Endothelial cell of umbilical vein (primary cell): Measurements from ENCODE around the gene RHCE. TPM values are rescaled to one million over a fixed set of nuclear protein-coding genes. Genes with fewer than 3 reads are reported as not detected.

Source experiments
- BruUV-seq: library from RNA; stranded (reverse); fragments of 400-500 nt; replicated peaks from 2 replicates; lab custom pipeline; 2021; lab: Mats Ljungman, UMichigan
- CTCF ChIA-PET: fragments of 300-600, 350-600 bp; sonication (Branson Sonifier 250); formaldehyde crosslinking; loops from one replicate; lab custom pipeline; 2021; ENCODE audit warnings: antibody characterized with exemption, inconsistent platforms; lab: Charles Lee
- POLR2A ChIA-PET: fragments of 300-600, 350-600 bp; sonication (Branson Sonifier 250); formaldehyde crosslinking; loops from one replicate; lab custom pipeline; 2021; ENCODE audit warnings: antibody characterized with exemption, inconsistent platforms; lab: Charles Lee
- DNase-seq: peaks from one replicate; pipeline ENCODE4 v3.0.0-alpha.2; 2011; ENCODE audit warnings: low read depth, low spot score
- FAIRE-seq: peaks from 2 replicates; lab custom pipeline; 2011; peaks lifted over from hg19 to GRCh38; lab: Jason Lieb, UNC
- H2AFZ ChIP-seq: 2 replicates; pipeline ENCODE4 v1.6.0; 2012; ENCODE audit warnings: low read depth, low read length, control low read depth, inconsistent platforms
- H3K27ac ChIP-seq: 2 replicates; pipeline ENCODE4 v1.5.1; 2011; ENCODE audit warnings: low read depth, mild to moderate bottlenecking, control low read depth, low read length, moderate library complexity; ENCODE audit not compliant: insufficient read depth
- H3K27me3 ChIP-seq, 2 experiments: 2 replicates each; pipeline versions ENCODE4 v1.6.0 to v1.6.1; 2011; ENCODE audit warnings: low read length in 2 of 2, mixed read lengths in 1 of 2; ENCODE audit not compliant: control insufficient read depth in 2 of 2, insufficient read depth in 2 of 2
- H3K36me3 ChIP-seq, 2 experiments: 2 replicates in 1 of 2; 3 replicates in 1 of 2; pipeline ENCODE4 v1.5.1; 2011; ENCODE audit warnings: low read length in 2 of 2, mild to moderate bottlenecking in 1 of 2, moderate library complexity in 1 of 2; ENCODE audit not compliant: control insufficient read depth in 2 of 2, insufficient read depth in 2 of 2; ENCODE audit errors: extremely low read depth in 1 of 2
- H3K4me1 ChIP-seq: 3 replicates; pipeline ENCODE4 v1.5.1; 2011; ENCODE audit warnings: mild to moderate bottlenecking, low read length; ENCODE audit not compliant: control insufficient read depth, insufficient read depth; ENCODE audit errors: extremely low read depth
- H3K4me2 ChIP-seq: 2 replicates; pipeline ENCODE4 v1.6.1; 2011; ENCODE audit warnings: low read length, control low read depth, mixed read lengths; ENCODE audit not compliant: insufficient read depth
- H3K4me3 ChIP-seq, 3 experiments: fragments of 200-600 bp in 1 of 3; sonication (generic), shearing (Covaris generic) in 1 of 3; replicated peaks in 1 of 3; 2 replicates each; pipeline ENCODE4 v1.5.1; 2011 to 2016; ENCODE audit warnings: control low read depth in 3 of 3, low read length in 3 of 3, mild to moderate bottlenecking in 2 of 3, inconsistent platforms in 1 of 3, low read depth in 1 of 3, moderate library complexity in 1 of 3; ENCODE audit not compliant: insufficient read depth in 1 of 3
- H3K79me2 ChIP-seq: 2 replicates; pipeline ENCODE4 v1.6.0; 2012; ENCODE audit warnings: low read length, inconsistent platforms; ENCODE audit not compliant: control insufficient read depth, insufficient read depth
- H3K9ac ChIP-seq: replicated peaks from 2 replicates; pipeline ENCODE3; 2011; ENCODE audit warnings: low read length, control low read depth; ENCODE audit not compliant: insufficient read depth; ENCODE audit errors: extremely low read depth
- H3K9me1 ChIP-seq: replicated peaks from 3 replicates; pipeline ENCODE4 v1.6.0; 2011; ENCODE audit warnings: mild to moderate bottlenecking, low read length; ENCODE audit not compliant: control insufficient read depth, insufficient read depth; ENCODE audit errors: extremely low read depth
- H3K9me3 ChIP-seq: replicated peaks from 2 replicates; pipeline ENCODE4 v1.5.1; 2012; ENCODE audit warnings: low read length, inconsistent platforms; ENCODE audit not compliant: control insufficient read depth, insufficient read depth
- H4K20me1 ChIP-seq: replicated peaks from 2 replicates; pipeline ENCODE3; 2011; ENCODE audit warnings: mild to moderate bottlenecking, low read length; ENCODE audit not compliant: control insufficient read depth, insufficient read depth; ENCODE audit errors: extremely low read depth
- EZH2 ChIP-seq: IDR thresholded peaks from 2 replicates; pipeline ENCODE4 v1.6.1; 2012; ENCODE audit warnings: borderline replicate concordance, low read depth, mild to moderate bottlenecking, moderate library complexity, low read length, inconsistent platforms; ENCODE audit not compliant: severe bottlenecking
- FOS ChIP-seq: IDR thresholded peaks from 2 replicates; pipeline ENCODE4 v1.6.1; 2011; ENCODE audit warnings: mild to moderate bottlenecking, low read length, moderate library complexity, borderline replicate concordance; ENCODE audit not compliant: insufficient read depth
- GATA2 ChIP-seq: IDR thresholded peaks from 2 replicates; pipeline ENCODE4 v1.7.0; 2011; ENCODE audit warnings: low read depth, mild to moderate bottlenecking, moderate library complexity, mixed read lengths, low read length; ENCODE audit not compliant: insufficient read length, insufficient read depth
- JUN ChIP-seq: IDR thresholded peaks from 2 replicates; pipeline ENCODE4 v1.6.1; 2011; ENCODE audit warnings: borderline replicate concordance, low read depth; ENCODE audit not compliant: insufficient read length, insufficient read depth
- MYC ChIP-seq: IDR thresholded peaks from one replicate; pipeline ENCODE4 v1.6.1; 2011; ENCODE audit warnings: mild to moderate bottlenecking, low read depth, low read length
- POLR2A ChIP-seq: IDR thresholded peaks from 2 replicates; pipeline ENCODE4 v1.6.1; 2012; ENCODE audit warnings: low read depth, mild to moderate bottlenecking, control low read depth, low read length
- POLR2AphosphoS5 ChIP-seq: IDR thresholded peaks from 2 replicates; pipeline ENCODE4 v1.6.1; 2012; ENCODE audit warnings: low read depth, mild to moderate bottlenecking, control low read depth, low read length, moderate library complexity; ENCODE audit not compliant: insufficient read depth
- dilution Hi-C: fragments of 300-500 bp; cut with MboI; formaldehyde crosslinking; loops from one replicate; pipeline ENCODE4 v1.15.0; 2019; ENCODE audit warnings: low sequenced_read_pairs; ENCODE audit not compliant: extremely low pct_ligation_motif_present
- intact Hi-C: fragments of 100-400 bp; cut with micrococcal nuclease; formaldehyde crosslinking; loops from one replicate; pipeline ENCODE4 v1.10.0; 2022
- polyA plus RNA-seq, 4 experiments: library from polyadenylated mRNA; depleted of rRNA in 3 of 4; stranded (reverse) in 3 of 4; unstranded in 1 of 4; fragments of >200 nt; gene quantifications; 2 replicates each; pipeline versions ENCODE4 v1.2.1 to v1.2.3, GENCODE V29; 2011 to 2012; ENCODE audit warnings: missing spikeins in 1 of 4
- total RNA-seq: library from RNA; stranded (reverse); gene quantifications from 2 replicates; pipeline ENCODE4 v1.2.3, GENCODE V29; 2021
- TF ChIP-seq, protein P1 (sequence below), 2 donors: IDR thresholded peaks; 1 replicate in 1 of 2; 2 replicates in 1 of 2; pipeline ENCODE4 v1.5.1; 2011; ENCODE audit warnings: low read length in 2 of 2, mild to moderate bottlenecking in 2 of 2, moderate library complexity in 2 of 2, control low read depth in 1 of 2, inconsistent platforms in 1 of 2, low read depth in 1 of 2; ENCODE audit not compliant: insufficient read depth in 1 of 2; ENCODE audit errors: extremely low read depth in 1 of 2
- TF ChIP-seq, protein P2 (sequence below): IDR thresholded peaks from 2 replicates; pipeline ENCODE4 v1.6.1; 2011; ENCODE audit not compliant: insufficient read depth, insufficient read length

RHCE gene
- total and polyA plus RNA-seq, 2 donors (not counting 3 experiments of a cell fraction or from before 2014, with no cell fraction given) = 0.07 TPM; not detected in 1

DNA sequence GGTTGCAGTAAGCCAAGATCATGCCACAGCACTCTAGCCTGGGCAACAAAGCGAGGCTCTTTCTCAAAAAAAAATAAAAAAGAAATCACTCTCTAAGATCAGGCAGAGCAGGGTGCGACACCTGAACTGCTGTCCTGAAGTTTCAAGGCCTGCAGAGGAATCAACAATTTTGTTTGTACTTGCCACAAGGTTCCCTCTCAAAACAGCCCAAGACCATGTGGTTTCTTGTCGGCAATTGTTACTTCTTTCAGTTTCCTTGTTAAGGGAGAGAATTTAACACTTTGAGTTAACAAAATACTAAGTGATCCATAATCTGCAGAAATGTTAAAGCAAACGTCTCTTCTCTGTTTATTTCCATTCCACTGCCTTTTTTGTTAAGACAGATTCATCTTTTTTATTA lies 46.6 kb upstream of the RHCE start:
- Histone ChIP-seq H3K9ac (no peak overlapping the region), H3K36me3 (no peaks in the 10 kb centered on the region), H3K4me1 (peaks cover 20% of the 10 kb centered on the region), H3K27me3 (no peaks in the 10 kb centered on the region), H3K27ac (no peak overlapping the region), H4K20me1 (no peaks in the 10 kb centered on the region), H3K9me1 (no peaks in the 10 kb centered on the region), H2AFZ (no peak overlapping the region), H3K4me2 (no peak overlapping the region), H3K9me3 (no peaks in the 10 kb centered on the region), H3K79me2 (peaks cover 27% of the 10 kb centered on the region), H3K4me3 (no peak overlapping the region)
- ChIA-PET POLR2A (no interaction called here), CTCF (no interaction called here)
- no TSS peak for BruUV-seq
- intact Hi-C loops (no loop called here), dilution Hi-C loops (no loop called here)
- no peak for FAIRE-seq
- no peak for DNase-seq
- TF ChIP-seq JUN (no peak), EZH2 (no peak)

DNA sequence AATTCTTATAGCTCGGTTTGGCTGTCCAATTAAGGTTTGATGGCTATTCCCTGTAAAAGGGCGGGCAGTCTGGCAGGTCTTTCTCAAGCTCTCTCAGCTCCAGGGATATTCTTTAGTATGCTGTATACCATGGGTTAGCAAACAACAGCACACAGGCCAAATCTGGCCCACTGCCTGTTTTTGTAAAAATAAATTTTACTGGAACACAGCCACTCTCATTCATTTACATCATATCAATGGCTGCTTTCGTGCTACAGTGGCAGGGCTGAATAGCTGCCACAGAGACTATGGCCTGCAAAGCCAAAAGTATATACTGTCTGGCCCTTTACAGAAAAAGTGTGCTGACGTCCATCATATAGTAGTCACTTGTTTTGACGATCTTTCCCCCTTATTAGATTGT lies 42.1 kb upstream of the RHCE start:
- H3K27ac ChIP-seq = no peak overlapping the region
- no peak overlapping the region for H3K9ac ChIP-seq
- ChIA-PET POLR2A (no interaction called here), CTCF (interaction anchor here (1.1 to 1.8 kb wide), 3 partner anchors 9 to 20 kb away, joined by 3 to 5 read pairs (median 5); no protein-coding TSS in a partner anchor)
- no peaks in the 10 kb centered on the region for H3K27me3 ChIP-seq
- dilution Hi-C loops = no loop called here
- no peak for FAIRE-seq
- no peak overlapping the region for H3K4me2 ChIP-seq
- peak; percentile 68 for DNase-seq
- no peak overlapping the region for H2AFZ ChIP-seq
- intact Hi-C loops = no loop called here
- peaks cover 0 to 2% of the 10 kb centered on the region in 2 experiments for H3K36me3 ChIP-seq
- H3K9me3 ChIP-seq = no peaks in the 10 kb centered on the region
- no peak for TF ChIP-seq EZH2
- no peak for TF ChIP-seq FOS
- TF ChIP-seq JUN = no peak
- no peak for TF ChIP-seq POLR2A
- TF ChIP-seq, protein P1, sequence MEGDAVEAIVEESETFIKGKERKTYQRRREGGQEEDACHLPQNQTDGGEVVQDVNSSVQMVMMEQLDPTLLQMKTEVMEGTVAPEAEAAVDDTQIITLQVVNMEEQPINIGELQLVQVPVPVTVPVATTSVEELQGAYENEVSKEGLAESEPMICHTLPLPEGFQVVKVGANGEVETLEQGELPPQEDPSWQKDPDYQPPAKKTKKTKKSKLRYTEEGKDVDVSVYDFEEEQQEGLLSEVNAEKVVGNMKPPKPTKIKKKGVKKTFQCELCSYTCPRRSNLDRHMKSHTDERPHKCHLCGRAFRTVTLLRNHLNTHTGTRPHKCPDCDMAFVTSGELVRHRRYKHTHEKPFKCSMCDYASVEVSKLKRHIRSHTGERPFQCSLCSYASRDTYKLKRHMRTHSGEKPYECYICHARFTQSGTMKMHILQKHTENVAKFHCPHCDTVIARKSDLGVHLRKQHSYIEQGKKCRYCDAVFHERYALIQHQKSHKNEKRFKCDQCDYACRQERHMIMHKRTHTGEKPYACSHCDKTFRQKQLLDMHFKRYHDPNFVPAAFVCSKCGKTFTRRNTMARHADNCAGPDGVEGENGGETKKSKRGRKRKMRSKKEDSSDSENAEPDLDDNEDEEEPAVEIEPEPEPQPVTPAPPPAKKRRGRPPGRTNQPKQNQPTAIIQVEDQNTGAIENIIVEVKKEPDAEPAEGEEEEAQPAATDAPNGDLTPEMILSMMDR (IDR thresholded peaks at IDR 0.05; ENCODE audit: extremely low read depth in 1 of 2, insufficient read depth in 1 of 2, low read depth in 1 of 2, low read length in 2 of 2) = no peak
- TF ChIP-seq, protein P2, sequence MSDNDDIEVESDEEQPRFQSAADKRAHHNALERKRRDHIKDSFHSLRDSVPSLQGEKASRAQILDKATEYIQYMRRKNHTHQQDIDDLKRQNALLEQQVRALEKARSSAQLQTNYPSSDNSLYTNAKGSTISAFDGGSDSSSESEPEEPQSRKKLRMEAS = no peak
- TF ChIP-seq GATA2 = no peak
- TF ChIP-seq MYC = no peak
- no peak for TF ChIP-seq POLR2AphosphoS5
- H3K4me1 ChIP-seq = peaks cover 12% of the 10 kb centered on the region
- H3K79me2 ChIP-seq = peaks cover 12% of the 10 kb centered on the region
- H4K20me1 ChIP-seq = no peaks in the 10 kb centered on the region
- no peak overlapping the region for H3K4me3 ChIP-seq
- BruUV-seq = no TSS peak
- H3K9me1 ChIP-seq = no peaks in the 10 kb centered on the region
